IMR-90 (cell line): ENCODE measurements around the gene OR56A4. TPM values are rescaled to one million over a fixed set of nuclear protein-coding genes. Genes with fewer than 3 reads are reported as not detected.

Experiments
- ATAC-seq: fragments of 200-7000 bp; cut with Tn5 transposase; 2 replicates; pipeline ENCODE4 v1.9.1; 2020; ENCODE audit warnings: low read depth, mild to moderate bottlenecking, moderate library complexity
- BruUV-seq: library from RNA; stranded (reverse); fragments of 400-500 nt; replicated peaks from 2 replicates; lab custom pipeline; 2021; lab: Mats Ljungman, UMichigan
- CTCF ChIA-PET: fragments of 300-600 bp; formaldehyde crosslinking; extraction: SDS; loops from one replicate; lab custom pipeline; 2021; ENCODE audit warnings: antibody characterized with exemption; lab: Yijun Ruan, JAX
- POLR2A ChIA-PET: fragments of 300-600 bp; sonication (Branson Sonifier 250); formaldehyde crosslinking; loops from one replicate; lab custom pipeline; 2022; ENCODE audit warnings: antibody characterized with exemption; ENCODE audit not compliant: unreplicated experiment; lab: Charles Lee
- DNase-seq: peaks from one replicate; pipeline ENCODE4 v3.0.0; 2013
- H2AFZ ChIP-seq: replicated peaks from 2 replicates; pipeline ENCODE3; 2013; ENCODE audit warnings: low read length, mild to moderate bottlenecking; ENCODE audit not compliant: poor library complexity
- H2AK5ac ChIP-seq: 2 replicates; pipeline ENCODE4 v1.6.1; 2013; ENCODE audit warnings: low read depth, low read length, inconsistent platforms
- H2AK9ac ChIP-seq: replicated peaks from 2 replicates; pipeline ENCODE3; 2013; ENCODE audit warnings: mild to moderate bottlenecking, low read depth, low read length, moderate library complexity; ENCODE audit not compliant: poor library complexity
- H2BK120ac ChIP-seq: 2 replicates; pipeline ENCODE4 v1.6.1; 2013; ENCODE audit warnings: low read depth, low read length, inconsistent platforms
- H2BK15ac ChIP-seq: 3 replicates; pipeline ENCODE4 v1.6.1; 2013; ENCODE audit warnings: low read depth, low read length, inconsistent platforms
- H2BK20ac ChIP-seq: 2 replicates; pipeline ENCODE4 v1.6.1; 2013; ENCODE audit warnings: low read depth, mild to moderate bottlenecking, inconsistent platforms, low read length, moderate library complexity
- H2BK5ac ChIP-seq: 2 replicates; pipeline ENCODE4 v1.6.1; 2013; ENCODE audit warnings: mild to moderate bottlenecking, low read depth, low read length, inconsistent platforms; ENCODE audit not compliant: poor library complexity, severe bottlenecking
- H3K14ac ChIP-seq: replicated peaks from 2 replicates; pipeline ENCODE4 v1.6.1; 2013; ENCODE audit warnings: low read depth, low read length, inconsistent platforms
- H3K18ac ChIP-seq: 2 replicates; pipeline ENCODE4 v1.6.1; 2013; ENCODE audit warnings: low read depth, low read length, control low read depth
- H3K23ac ChIP-seq: 2 replicates; pipeline ENCODE4 v1.6.1; 2013; ENCODE audit warnings: low read depth, low read length, inconsistent platforms
- H3K27ac ChIP-seq: 2 replicates; pipeline ENCODE4 v1.5.1; 2013; ENCODE audit warnings: mild to moderate bottlenecking, control low read depth, low read length; ENCODE audit not compliant: insufficient read depth
- H3K27me3 ChIP-seq: 2 replicates; pipeline ENCODE4 v1.6.1; 2013; ENCODE audit warnings: low read length; ENCODE audit not compliant: control insufficient read depth, insufficient read depth
- H3K36me3 ChIP-seq: 2 replicates; pipeline ENCODE4 v1.6.1; 2013; ENCODE audit warnings: low read length, mixed read lengths; ENCODE audit not compliant: control insufficient read depth, insufficient read depth
- H3K4ac ChIP-seq: 2 replicates; pipeline ENCODE4 v1.6.1; 2013; ENCODE audit warnings: low read depth, low read length, inconsistent platforms
- H3K4me1 ChIP-seq: 2 replicates; pipeline ENCODE4 v1.6.1; 2013; ENCODE audit warnings: low read length, mixed read lengths; ENCODE audit not compliant: control insufficient read depth, insufficient read depth
- H3K4me2 ChIP-seq: 2 replicates; pipeline ENCODE4 v1.6.1; 2013; ENCODE audit warnings: low read depth, mild to moderate bottlenecking, control low read depth, low read length, moderate library complexity
- H3K4me3 ChIP-seq: 2 replicates; pipeline ENCODE4 v1.5.1; 2013; ENCODE audit warnings: low read depth, mild to moderate bottlenecking, control low read depth, low read length, moderate library complexity; ENCODE audit not compliant: insufficient read depth
- H3K56ac ChIP-seq: 2 replicates; pipeline ENCODE4 v1.6.1; 2013; ENCODE audit warnings: low read length, inconsistent platforms; ENCODE audit not compliant: insufficient read depth; ENCODE audit errors: extremely low read depth
- H3K79me1 ChIP-seq, 2 experiments: 2 replicates each; pipeline ENCODE4 v1.6.1; 2013; ENCODE audit warnings: low read length in 2 of 2, inconsistent platforms in 1 of 2, low read depth in 1 of 2
- H3K9ac ChIP-seq: 2 replicates; pipeline ENCODE4 v1.6.1; 2013; ENCODE audit warnings: low read depth, low read length, control low read depth
- H3K9me1 ChIP-seq: 2 replicates; pipeline ENCODE4 v1.6.1; 2013; ENCODE audit warnings: low read length, inconsistent platforms; ENCODE audit not compliant: insufficient read depth
- H3K9me3 ChIP-seq: 2 replicates; pipeline ENCODE4 v1.6.1; 2013; ENCODE audit warnings: low read length; ENCODE audit not compliant: control insufficient read depth, insufficient read depth
- H4K20me1 ChIP-seq: 2 replicates; pipeline ENCODE4 v1.6.1; 2013; ENCODE audit warnings: low read length, inconsistent platforms; ENCODE audit not compliant: insufficient read depth
- H4K5ac ChIP-seq: 2 replicates; pipeline ENCODE4 v1.6.1; 2013; ENCODE audit warnings: mild to moderate bottlenecking, low read depth, low read length, control low read depth
- H4K8ac ChIP-seq, 2 experiments: 2 replicates each; pipeline ENCODE4 v1.6.1; 2013; ENCODE audit warnings: low read depth in 2 of 2, low read length in 2 of 2, control low read depth in 1 of 2, inconsistent platforms in 1 of 2
- H4K91ac ChIP-seq: 2 replicates; pipeline ENCODE4 v1.6.1; 2013; ENCODE audit warnings: low read depth, low read length, inconsistent platforms; ENCODE audit not compliant: insufficient read depth
- BHLHE40 ChIP-seq: fragments of 150-350 bp; IDR thresholded peaks from 2 replicates; pipeline ENCODE4 v1.6.1; 2016; ENCODE audit warnings: mild to moderate bottlenecking, low read depth, low read length
- CEBPB ChIP-seq: IDR thresholded peaks from 2 replicates; pipeline ENCODE4 v1.6.1; 2012; ENCODE audit warnings: low read depth, low read length, improper control_type of control experiment
- CHD1 ChIP-seq: IDR thresholded peaks from 2 replicates; pipeline ENCODE4 v1.6.1; 2012; ENCODE audit warnings: low read depth, low read length, improper control_type of control experiment
- FOS ChIP-seq: fragments of 150-350 bp; IDR thresholded peaks from 2 replicates; pipeline ENCODE4 v1.6.1; 2016; ENCODE audit warnings: low read depth, low read length
- MAFK ChIP-seq: IDR thresholded peaks from 2 replicates; pipeline ENCODE4 v1.6.1; 2012; ENCODE audit warnings: low read depth, low read length, improper control_type of control experiment
- MAZ ChIP-seq: IDR thresholded peaks from 2 replicates; pipeline ENCODE4 v1.6.1; 2012; ENCODE audit warnings: low read depth, mild to moderate bottlenecking, low read length, improper control_type of control experiment, moderate library complexity, borderline replicate concordance
- NFE2L2 ChIP-seq: fragments of 150-350 bp; IDR thresholded peaks from 2 replicates; pipeline ENCODE4 v1.6.1; 2016; ENCODE audit warnings: low read depth, mild to moderate bottlenecking, low read length
- RCOR1 ChIP-seq: IDR thresholded peaks from 2 replicates; pipeline ENCODE4 v1.6.1; 2012; ENCODE audit warnings: mild to moderate bottlenecking, low read length, improper control_type of control experiment; ENCODE audit not compliant: insufficient replicate concordance
- RFX5 ChIP-seq: IDR thresholded peaks from 2 replicates; pipeline ENCODE4 v1.8.0; 2012; ENCODE audit warnings: low read depth, mild to moderate bottlenecking, low read length, moderate library complexity
- SMC3 ChIP-seq: fragments of 150-350 bp; IDR thresholded peaks from 2 replicates; pipeline ENCODE4 v1.6.1; 2016; ENCODE audit warnings: low read depth, mild to moderate bottlenecking, antibody characterized with exemption, low read length, moderate library complexity
- USF2 ChIP-seq: fragments of 150-350 bp; IDR thresholded peaks from 2 replicates; pipeline ENCODE4 v1.6.1; 2017; ENCODE audit warnings: mild to moderate bottlenecking, antibody characterized with exemption, low read length, low read depth
- WGBS, 2 experiments: methylation state at CpG; one replicate each; pipeline versions ENCODE4 v1.1.5 to v1.1.7; 2013; ENCODE audit warnings: missing lambda C conversion rate in 2 of 2; ENCODE audit not compliant: insufficient read length in 1 of 2; ENCODE audit errors: extremely low coverage in 2 of 2; 5-methylcytosine and 5-hydroxymethylcytosine counted together
- dilution Hi-C: fragments of 300-500 bp; cut with HindIII; formaldehyde crosslinking; loops from one replicate; pipeline ENCODE4 v1.14.3; 2018; ENCODE audit warnings: low sequenced_read_pairs; ENCODE audit not compliant: unreplicated experiment
- in situ Hi-C: fragments of 300-500 bp; cut with MboI; formaldehyde crosslinking; loops from 3 replicates; pipeline ENCODE4 v1.14.3; 2019; ENCODE audit warnings: low sequenced_read_pairs, inconsistent platforms, mixed read lengths
- intact Hi-C: fragments of 100-400 bp; cut with micrococcal nuclease; formaldehyde crosslinking; loops from 2 replicates; pipeline ENCODE4 v1.10.0; 2022
- polyA plus RNA-seq, 3 experiments: library from polyadenylated mRNA; depleted of rRNA; stranded (reverse); fragments of >200 nt; gene quantifications; 2 replicates each; pipeline ENCODE4 v1.2.3, GENCODE V29; 2012; ENCODE audit warnings: low replicate concordance in 1 of 3
- total RNA-seq: library from RNA; depleted of rRNA; stranded (reverse); fragments of >200 nt; gene quantifications from 2 replicates; pipeline ENCODE4 v1.2.3, GENCODE V29; 2012
- TF ChIP-seq, protein P1 (sequence below): fragments of 150-350 bp; IDR thresholded peaks from 2 replicates; pipeline ENCODE4 v1.6.1; 2016; ENCODE audit warnings: low read depth, mild to moderate bottlenecking, low read length, moderate library complexity, borderline replicate concordance

The OR56A4 gene
- total and polyA plus RNA-seq, 2 of the 4 experiments (the other 2 are of a cell fraction): not detected

DNA sequence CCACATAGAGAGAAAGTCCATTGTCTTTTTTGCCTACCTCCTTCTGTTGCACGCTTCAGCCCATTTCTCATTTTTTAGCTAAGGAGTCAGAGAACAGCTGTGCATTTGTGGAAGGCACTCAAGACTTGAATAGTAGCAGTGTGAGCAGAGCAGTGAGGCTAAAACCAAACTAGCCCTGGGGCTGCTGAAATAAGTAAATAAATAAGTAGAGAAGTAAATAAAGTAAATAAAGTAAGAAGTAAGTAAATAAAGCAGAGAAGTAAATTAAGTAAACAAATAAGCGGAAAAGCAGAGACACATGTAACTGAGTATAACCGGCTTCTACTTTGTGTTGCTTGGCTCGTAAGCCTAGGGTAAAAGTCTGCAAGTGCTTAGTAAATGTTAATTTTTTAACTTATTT is 17.5 kb downstream of the OR56A4 start:
- H3K56ac ChIP-seq: no peak overlapping the region
- H3K4ac ChIP-seq: no peak overlapping the region
- no peaks in the 10 kb centered on the region for H3K4me1 ChIP-seq
- no peak overlapping the region for H2BK20ac ChIP-seq
- intact Hi-C loops (no loop called here), in situ Hi-C loops (no loop called here), dilution Hi-C loops (no loop called here)
- no peak overlapping the region for H3K27ac ChIP-seq
- H4K8ac ChIP-seq: no peak overlapping the region
- no peaks in the 10 kb centered on the region for H4K20me1 ChIP-seq
- TF ChIP-seq RCOR1 (no peak), MAZ (no peak), NFE2L2 (no peak), MAFK (no peak), CHD1 (no peak), RFX5 (no peak), BHLHE40 (no peak), CEBPB (no peak), FOS (no peak), SMC3 (no peak), USF2 (no peak)
- TF ChIP-seq, protein P1, sequence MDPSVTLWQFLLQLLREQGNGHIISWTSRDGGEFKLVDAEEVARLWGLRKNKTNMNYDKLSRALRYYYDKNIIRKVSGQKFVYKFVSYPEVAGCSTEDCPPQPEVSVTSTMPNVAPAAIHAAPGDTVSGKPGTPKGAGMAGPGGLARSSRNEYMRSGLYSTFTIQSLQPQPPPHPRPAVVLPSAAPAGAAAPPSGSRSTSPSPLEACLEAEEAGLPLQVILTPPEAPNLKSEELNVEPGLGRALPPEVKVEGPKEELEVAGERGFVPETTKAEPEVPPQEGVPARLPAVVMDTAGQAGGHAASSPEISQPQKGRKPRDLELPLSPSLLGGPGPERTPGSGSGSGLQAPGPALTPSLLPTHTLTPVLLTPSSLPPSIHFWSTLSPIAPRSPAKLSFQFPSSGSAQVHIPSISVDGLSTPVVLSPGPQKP: no peak
- H3K4me3 ChIP-seq: no peak overlapping the region
- H3K4me2 ChIP-seq: no peak overlapping the region
- BruUV-seq: no TSS peak
- ChIA-PET CTCF (no interaction called here), POLR2A (no interaction called here)
- H3K9ac ChIP-seq: no peak overlapping the region
- no peak overlapping the region for H2BK120ac ChIP-seq
- no peaks in the 10 kb centered on the region for H3K36me3 ChIP-seq
- no peak overlapping the region for H3K18ac ChIP-seq
- ATAC-seq: no peak
- no peaks in the 10 kb centered on the region for H3K79me1 ChIP-seq
- H2AK5ac ChIP-seq: no peak overlapping the region
- H4K91ac ChIP-seq: no peak overlapping the region
- H3K9me1 ChIP-seq: no peaks in the 10 kb centered on the region
- H2AFZ ChIP-seq: no peak overlapping the region
- H3K27me3 ChIP-seq: no peaks in the 10 kb centered on the region
- no peak overlapping the region for H2BK15ac ChIP-seq
- DNase-seq: no peak
- peaks cover 8% of the 10 kb centered on the region for H3K9me3 ChIP-seq
- no peak overlapping the region for H2AK9ac ChIP-seq
- no peak overlapping the region for H2BK5ac ChIP-seq
- H3K23ac ChIP-seq: no peak overlapping the region
- WGBS, 2 experiments: no CpG with 5 or more reads among the region's 4 CpGs
- no peak overlapping the region for H4K5ac ChIP-seq
- H3K14ac ChIP-seq: no peak overlapping the region
